Mesenchymal stem cell (in vitro differentiated cells and primary cell): Measurements from ENCODE around the gene CYBA.

Source experiments
- DNase-seq: peaks from one replicate; pipeline ENCODE4 v3.0.0-alpha.2; 2013
- H2AFZ ChIP-seq: one replicate; pipeline ENCODE4 v1.6.1; 2013; ENCODE audit warnings: low read depth, mild to moderate bottlenecking, control low read depth, inconsistent platforms, low read length, moderate library complexity
- H2AK5ac ChIP-seq: 2 replicates; pipeline ENCODE4 v1.6.1; 2013; ENCODE audit warnings: low read length, moderate library complexity, mild to moderate bottlenecking, inconsistent platforms; ENCODE audit not compliant: severe bottlenecking
- H2BK120ac ChIP-seq: one replicate; pipeline ENCODE4 v1.6.1; 2013; ENCODE audit warnings: low read depth, mild to moderate bottlenecking, inconsistent platforms, low read length, moderate library complexity
- H2BK12ac ChIP-seq, 2 experiments: one replicate each; pipeline ENCODE4 v1.6.1; 2013; ENCODE audit warnings: inconsistent platforms in 2 of 2, low read length in 2 of 2, mild to moderate bottlenecking in 2 of 2, moderate library complexity in 2 of 2, control low read depth in 1 of 2
- H2BK15ac ChIP-seq: one replicate; pipeline ENCODE4 v1.6.1; 2013; ENCODE audit warnings: mild to moderate bottlenecking, low read depth, inconsistent platforms; ENCODE audit not compliant: poor library complexity, severe bottlenecking
- H2BK5ac ChIP-seq: 2 replicates; pipeline ENCODE4 v1.6.1; 2013; ENCODE audit warnings: low read depth, mild to moderate bottlenecking, low read length, control low read depth, inconsistent platforms; ENCODE audit not compliant: poor library complexity, severe bottlenecking
- H3K14ac ChIP-seq, 2 experiments: one replicate each; pipeline ENCODE4 v1.6.1; 2013; ENCODE audit warnings: inconsistent platforms in 2 of 2, low read length in 2 of 2, control low read depth in 1 of 2, mild to moderate bottlenecking in 1 of 2, moderate library complexity in 1 of 2
- H3K18ac ChIP-seq, 2 experiments: one replicate each; pipeline ENCODE4 v1.6.1; 2013; ENCODE audit warnings: inconsistent platforms in 2 of 2, low read length in 2 of 2, control low read depth in 1 of 2, low read depth in 1 of 2, mild to moderate bottlenecking in 1 of 2
- H3K23ac ChIP-seq, 2 experiments: one replicate each; pipeline ENCODE4 v1.6.1; 2013; ENCODE audit warnings: inconsistent platforms in 2 of 2, low read length in 2 of 2, mild to moderate bottlenecking in 2 of 2, moderate library complexity in 2 of 2, control low read depth in 1 of 2
- H3K27ac ChIP-seq: 2 replicates; pipeline ENCODE4 v1.5.1; 2013; ENCODE audit warnings: mild to moderate bottlenecking, moderate library complexity, low read length, control low read depth, inconsistent platforms; ENCODE audit not compliant: poor library complexity, severe bottlenecking
- H3K27me3 ChIP-seq, 2 experiments: 2 replicates each; pipeline versions ENCODE4 v1.6.1 to v1.7.0; 2013; ENCODE audit warnings: low read length in 2 of 2, mild to moderate bottlenecking in 2 of 2, moderate library complexity in 2 of 2, control low read depth in 1 of 2, inconsistent platforms in 1 of 2; ENCODE audit not compliant: control insufficient read depth in 1 of 2, insufficient read depth in 1 of 2
- H3K36me3 ChIP-seq, 2 experiments: 2 replicates each; pipeline versions ENCODE4 v1.6.1 to v1.7.0; 2013; ENCODE audit warnings: low read length in 2 of 2, control low read depth in 1 of 2, inconsistent platforms in 1 of 2, low read depth in 1 of 2, mild to moderate bottlenecking in 1 of 2; ENCODE audit not compliant: insufficient read depth in 2 of 2, control insufficient read depth in 1 of 2
- H3K4ac ChIP-seq, 2 experiments: one replicate each; pipeline ENCODE4 v1.6.1; 2013; ENCODE audit warnings: inconsistent platforms in 2 of 2, low read length in 2 of 2, mild to moderate bottlenecking in 2 of 2, moderate library complexity in 2 of 2, control low read depth in 1 of 2, low read depth in 1 of 2
- H3K4me1 ChIP-seq: 2 replicates; pipeline ENCODE4 v1.6.1; 2013; ENCODE audit warnings: low read depth, low read length, control low read depth; ENCODE audit not compliant: control insufficient read depth, insufficient read depth
- H3K4me2 ChIP-seq: 2 replicates; pipeline ENCODE4 v1.6.1; 2013; ENCODE audit warnings: low read length, mild to moderate bottlenecking, inconsistent platforms; ENCODE audit not compliant: poor library complexity, severe bottlenecking
- H3K4me3 ChIP-seq, 2 experiments: 2 replicates each; pipeline versions ENCODE4 v1.5.1 to v1.7.0; 2013; ENCODE audit warnings: low read length in 2 of 2, mild to moderate bottlenecking in 2 of 2, control low read depth in 1 of 2, low read depth in 1 of 2; ENCODE audit not compliant: insufficient read depth in 1 of 2
- H3K79me1 ChIP-seq: replicated peaks from 2 replicates; pipeline ENCODE4 v1.6.1; 2013; ENCODE audit warnings: mild to moderate bottlenecking, control low read depth, low read length, inconsistent platforms; ENCODE audit not compliant: poor library complexity, severe bottlenecking
- H3K9ac ChIP-seq: 2 replicates; pipeline ENCODE4 v1.7.0; 2013; ENCODE audit warnings: mild to moderate bottlenecking, low read length, moderate library complexity
- H3K9me3 ChIP-seq: 2 replicates; pipeline ENCODE4 v1.7.0; 2013; ENCODE audit warnings: mild to moderate bottlenecking, low read length; ENCODE audit not compliant: control insufficient read depth
- H4K8ac ChIP-seq: one replicate; pipeline ENCODE4 v1.6.1; 2013; ENCODE audit warnings: inconsistent platforms, mild to moderate bottlenecking, low read length, moderate library complexity
- H4K91ac ChIP-seq: one replicate; pipeline ENCODE4 v1.6.1; 2013; ENCODE audit warnings: mild to moderate bottlenecking, low read length, inconsistent platforms
- WGBS: methylation state at CpG from one replicate; pipeline ENCODE4 v1.1.7; 2013; ENCODE audit warnings: mixed read lengths; 5-methylcytosine and 5-hydroxymethylcytosine counted together

CYBA gene

GRCh38 chr16:88697831-88698615, 47.2 kb upstream of the CYBA start:
- no peaks in the 10 kb centered on the region for H3K9me3 ChIP-seq
- H3K14ac ChIP-seq: no peak overlapping the region
- no peak overlapping the region for H2BK15ac ChIP-seq
- no peak overlapping the region for H3K18ac ChIP-seq
- H3K4me1 ChIP-seq: peaks cover 17% of the 10 kb centered on the region
- no peak overlapping the region for H2BK5ac ChIP-seq
- peaks cover 17% of the 10 kb centered on the region for H3K79me1 ChIP-seq
- H3K4me2 ChIP-seq: no peak overlapping the region
- no peak overlapping the region for H3K23ac ChIP-seq
- peaks cover 24 to 61% of the 10 kb centered on the region in 2 experiments for H3K36me3 ChIP-seq
- H2AK5ac ChIP-seq: no peak overlapping the region
- H3K4me3 ChIP-seq: no peak overlapping the region
- no peak overlapping the region for H4K91ac ChIP-seq
- H4K8ac ChIP-seq: no peak overlapping the region
- DNase-seq: no peak
- H2BK12ac ChIP-seq: no peak overlapping the region
- no peak overlapping the region for H2BK120ac ChIP-seq
- no peak overlapping the region for H3K27ac ChIP-seq
- H3K4ac ChIP-seq: no peak overlapping the region
- WGBS: 93% methylated on average over 32 of the region's 37 CpGs
- peaks cover 0 to 7% of the 10 kb centered on the region in 2 experiments for H3K27me3 ChIP-seq
- H2AFZ ChIP-seq: no peak overlapping the region
- no peak overlapping the region for H3K9ac ChIP-seq

- Histone ChIP-seq H3K9ac (no peak overlapping the region), H2BK120ac (no peak overlapping the region), H3K23ac (no peak overlapping the region), H3K14ac (no peak overlapping the region), H3K27me3 (peaks cover 0 to 13% of the 10 kb centered on the region in 2 experiments), H3K79me1 (peaks cover 11% of the 10 kb centered on the region), H3K18ac (no peak overlapping the region), H2BK5ac (no peak overlapping the region), H4K8ac (no peak overlapping the region), H3K4me2 (no peak overlapping the region), H3K4me3 (no peak overlapping the region), H2AFZ (no peak overlapping the region), H3K9me3 (no peaks in the 10 kb centered on the region), H2BK12ac (no peak overlapping the region), H3K36me3 (peaks cover 24 to 54% of the 10 kb centered on the region in 2 experiments), H3K4ac (no peak overlapping the region), H3K4me1 (peaks cover 17% of the 10 kb centered on the region), H3K27ac (no peak overlapping the region), H4K91ac (no peak overlapping the region), H2BK15ac (no peak overlapping the region), H2AK5ac (no peak overlapping the region)
- no peak for DNase-seq
- 92% methylated on average over 44 of the region's 47 CpGs for WGBS
Observed at GRCh38 chr16:88697116-88697830, 46.4 kb upstream of the CYBA start.

GRCh38 chr16:88696441-88696840, 45.6 kb upstream of the CYBA start:
- no peak overlapping the region for H3K4me3 ChIP-seq
- 94% methylated on average over 11 of the region's 14 CpGs for WGBS
- no peak overlapping the region for H3K27ac ChIP-seq
- H2BK12ac ChIP-seq: no peak overlapping the region
- H3K27me3 ChIP-seq: peaks cover 0 to 16% of the 10 kb centered on the region in 2 experiments
- no peak overlapping the region for H3K4me2 ChIP-seq
- no peak overlapping the region for H3K4ac ChIP-seq
- H2AK5ac ChIP-seq: no peak overlapping the region
- no peak overlapping the region for H4K8ac ChIP-seq
- no peak overlapping the region for H4K91ac ChIP-seq
- no peak overlapping the region for H2AFZ ChIP-seq
- peaks cover 24 to 50% of the 10 kb centered on the region in 2 experiments for H3K36me3 ChIP-seq
- no peak overlapping the region for H3K23ac ChIP-seq
- no peak overlapping the region for H3K9ac ChIP-seq
- H3K14ac ChIP-seq: no peak overlapping the region
- no peak for DNase-seq
- peaks cover 13% of the 10 kb centered on the region for H3K4me1 ChIP-seq
- no peak overlapping the region for H3K18ac ChIP-seq
- H3K79me1 ChIP-seq: peaks cover 5% of the 10 kb centered on the region
- H2BK120ac ChIP-seq: no peak overlapping the region
- H2BK5ac ChIP-seq: no peak overlapping the region
- no peaks in the 10 kb centered on the region for H3K9me3 ChIP-seq
- H2BK15ac ChIP-seq: no peak overlapping the region

- H2AFZ ChIP-seq: no peak overlapping the region
- no peak overlapping the region for H3K9ac ChIP-seq
- peaks cover 8% of the 10 kb centered on the region for H3K4me1 ChIP-seq
- H3K18ac ChIP-seq: no peak overlapping the region
- no peak overlapping the region for H2BK15ac ChIP-seq
- no peak overlapping the region for H3K4me2 ChIP-seq
- peaks cover 2% of the 10 kb centered on the region for H3K79me1 ChIP-seq
- WGBS: 96% methylated on average over 7 of the region's 7 CpGs
- no peak overlapping the region for H2AK5ac ChIP-seq
- H3K9me3 ChIP-seq: no peaks in the 10 kb centered on the region
- no peak overlapping the region for H3K23ac ChIP-seq
- no peak overlapping the region for H4K8ac ChIP-seq
- H3K27me3 ChIP-seq: peaks cover 4 to 22% of the 10 kb centered on the region in 2 experiments
- H4K91ac ChIP-seq: no peak overlapping the region
- H3K27ac ChIP-seq: no peak overlapping the region
- H2BK12ac ChIP-seq: no peak overlapping the region
- peaks cover 24 to 52% of the 10 kb centered on the region in 2 experiments for H3K36me3 ChIP-seq
- H3K4ac ChIP-seq: peak overlapping the region in 1 of 2 experiments; percentile 0
- H2BK120ac ChIP-seq: no peak overlapping the region
- no peak overlapping the region for H3K14ac ChIP-seq
- DNase-seq: no peak
- no peak overlapping the region for H2BK5ac ChIP-seq
- H3K4me3 ChIP-seq: no peak overlapping the region
Observed at GRCh38 chr16:88695753-88696152, 44.9 kb upstream of the CYBA start.
